Measurements from ENCODE around the gene CD164.

- no peak for TF ChIP-seq ZNF274 (IDR thresholded peaks at IDR 0.05; ENCODE audit: low read depth, low read length)
- TF ChIP-seq SUZ12 (IDR thresholded peaks at IDR 0.05; ENCODE audit: extremely low read depth, insufficient read depth, insufficient read length) = no peak
- no peak for TF ChIP-seq YY1 (IDR thresholded peaks at IDR 0.05; ENCODE audit: insufficient read depth, insufficient read length)
Observed at GRCh38 chr6:109363753-109364152, 18.5 kb downstream of the CD164 start.

All from NT2/D1 (cell line).